DMS153 treated with DMSO at 0.1 percent for 48 hours (cell line): Measurements from ENCODE around the gene RGSL1.

ENCODE experiments used
- DNase-seq: peaks from one replicate; lab custom pipeline; 2025; ENCODE audit not compliant: unreplicated experiment; lab: John Stamatoyannopoulos, UW

The RGSL1 gene

DNA sequence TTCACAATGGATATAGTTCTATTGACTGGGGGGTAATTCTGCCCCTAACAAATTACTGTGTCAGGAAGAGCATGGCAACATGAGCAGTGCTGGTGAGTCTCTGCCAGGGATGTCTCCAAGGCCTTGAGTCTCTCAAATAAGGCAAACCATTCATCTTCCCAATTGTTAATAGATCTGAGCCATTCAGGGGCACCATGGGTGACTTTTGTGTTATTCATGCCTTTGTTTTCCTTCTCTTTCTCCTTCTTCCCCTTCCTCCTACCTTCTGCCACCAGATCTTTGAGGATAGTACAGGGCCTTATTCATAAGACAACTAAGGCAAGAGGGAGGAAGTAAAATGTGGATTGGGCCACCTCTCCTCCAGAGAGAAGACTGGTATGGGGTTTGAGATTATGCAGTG lies at the start of gene RGSL1:
RGSL1 (plus strand) TSS at position 60 of the 400 bp plus-strand sequence; CDS start at position 80, 20 bp downstream.
- DNase-seq, result no peak

DNA sequence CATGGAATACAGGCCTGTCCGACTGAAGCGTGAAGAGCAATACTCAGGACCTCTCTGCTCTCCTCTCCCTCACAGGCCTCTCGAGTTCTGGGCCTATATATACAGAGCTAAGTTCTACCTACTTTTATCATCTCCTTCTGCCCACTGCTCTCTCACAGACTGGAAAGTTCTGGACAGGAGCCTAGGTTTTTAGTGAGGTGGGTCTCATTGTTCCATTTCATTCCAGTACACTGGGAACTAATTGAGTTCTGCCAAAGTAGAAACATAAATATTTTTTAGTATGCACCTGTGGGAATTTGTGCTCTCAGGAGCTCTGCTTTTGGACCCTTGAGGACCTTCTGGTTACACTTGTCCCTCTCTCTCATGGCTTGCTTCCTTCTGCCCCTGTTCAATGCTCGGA lies 49.4 kb upstream of the RGSL1 start, which contains the start of gene TEDDM1:
TEDDM1 (minus strand) TSS at position 101 of the 400 bp plus-strand sequence. CDS start 182 bp downstream, outside the sequence.
- DNase-seq, result no peak

DNA sequence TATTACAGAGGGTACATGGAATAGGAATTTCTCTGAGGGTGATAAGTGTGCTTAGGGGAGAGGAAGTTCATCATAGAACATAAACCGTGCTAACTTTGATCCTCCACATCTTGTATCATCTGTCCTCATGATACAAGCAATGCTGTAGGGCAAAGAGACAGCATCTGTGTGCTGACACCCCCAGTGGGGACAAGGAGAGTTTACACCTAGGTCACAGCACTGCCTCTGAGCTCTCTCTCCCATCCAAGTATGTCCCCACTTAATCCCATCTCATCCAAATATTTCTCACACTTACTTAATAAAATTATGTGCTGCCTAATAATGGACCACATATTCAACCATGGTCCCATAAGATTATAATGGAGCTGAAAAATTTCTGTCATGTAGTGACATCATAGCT lies 45.2 kb upstream of the RGSL1 start:
- DNase-seq, result no peak

DNA sequence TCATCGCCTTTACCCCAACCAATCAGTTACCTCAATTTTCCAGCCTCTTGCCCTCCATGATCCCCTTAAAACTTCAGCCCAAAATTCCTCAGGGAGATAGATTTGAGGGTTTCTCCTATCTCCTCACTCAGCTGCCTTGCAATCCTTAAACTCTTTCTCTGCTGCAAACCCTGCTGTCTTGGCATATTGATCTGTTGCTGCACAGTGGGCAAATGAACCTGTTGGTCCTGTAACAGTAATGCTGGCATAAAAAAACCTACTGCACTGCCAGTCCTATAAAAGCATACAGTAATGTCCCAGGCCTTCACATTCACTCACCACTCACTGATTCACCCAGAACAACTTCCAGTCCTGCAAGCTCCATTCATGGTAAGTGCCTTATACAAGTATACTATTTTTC lies 44.4 kb upstream of the RGSL1 start:
- no peak for DNase-seq

DNA sequence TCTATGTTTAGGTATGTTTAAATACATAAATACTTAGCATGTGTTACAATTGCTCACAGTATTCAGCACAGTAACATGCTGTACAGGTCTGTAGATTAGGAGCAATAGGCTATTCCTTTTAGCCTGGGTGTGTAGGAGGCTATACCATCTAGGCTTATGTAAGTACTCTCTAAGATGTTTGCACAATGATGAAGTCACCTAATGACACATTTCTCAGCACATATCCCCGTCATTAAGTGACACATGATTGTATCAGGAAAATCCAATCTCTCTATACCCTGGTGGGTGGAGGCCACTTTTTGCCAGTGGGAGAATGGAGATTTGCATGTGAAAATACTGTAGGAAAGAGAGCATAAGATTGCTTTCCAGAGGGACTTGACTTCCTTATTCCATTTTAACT lies 43.9 kb upstream of the RGSL1 start:
- no peak for DNase-seq

DNA sequence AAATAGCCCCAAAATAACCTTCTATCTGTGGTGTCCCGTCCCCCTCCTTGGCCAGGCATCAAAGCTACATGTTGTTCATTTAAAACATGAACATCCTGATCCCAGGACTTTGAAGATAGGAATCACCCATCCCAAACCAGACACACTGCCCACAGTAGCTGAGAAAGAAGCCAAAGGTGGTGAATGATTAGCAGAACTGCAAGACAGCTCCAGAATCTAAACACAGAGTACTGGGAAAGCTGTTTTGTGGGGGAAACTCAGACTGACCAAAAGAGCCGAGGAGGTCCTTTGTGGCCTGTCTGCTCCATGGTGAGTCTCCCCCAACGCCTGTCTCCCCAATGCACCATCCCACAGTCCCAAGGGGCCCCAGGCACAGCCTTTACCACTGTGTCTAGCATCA lies 42.2 kb upstream of the RGSL1 start:
- DNase-seq, result no peak

DNA sequence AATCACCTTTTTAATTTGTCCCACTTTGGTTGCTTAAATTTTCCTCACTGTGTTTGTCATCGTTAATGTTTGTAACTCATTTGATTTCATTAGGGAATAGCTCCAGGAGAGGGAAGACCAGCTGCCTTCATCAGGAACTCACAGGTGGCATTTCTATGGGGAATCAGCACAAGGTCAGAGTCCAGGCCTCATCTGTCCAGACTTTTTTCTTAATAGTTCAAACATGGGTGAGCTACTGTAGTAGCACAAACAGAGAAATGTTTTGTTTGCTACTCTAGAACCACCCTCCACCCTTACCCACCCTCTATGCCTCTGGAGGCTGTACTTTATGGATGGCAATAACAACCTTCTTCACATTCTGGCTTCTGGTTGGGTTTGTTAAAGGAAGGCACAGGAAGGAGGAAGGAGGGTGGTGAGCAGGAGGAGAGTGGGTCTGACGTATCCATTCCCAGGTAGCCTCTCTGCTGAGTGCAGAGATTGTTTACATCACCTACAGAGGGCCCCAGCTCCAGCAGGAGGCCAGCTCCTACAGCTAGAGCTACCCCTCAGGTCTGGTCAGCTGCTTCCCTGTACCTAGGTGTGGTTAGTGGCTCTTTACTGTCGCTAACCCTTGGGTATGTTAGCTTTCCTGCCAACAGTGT lies 41.4 kb upstream of the RGSL1 start:
- DNase-seq, result no peak

DNA sequence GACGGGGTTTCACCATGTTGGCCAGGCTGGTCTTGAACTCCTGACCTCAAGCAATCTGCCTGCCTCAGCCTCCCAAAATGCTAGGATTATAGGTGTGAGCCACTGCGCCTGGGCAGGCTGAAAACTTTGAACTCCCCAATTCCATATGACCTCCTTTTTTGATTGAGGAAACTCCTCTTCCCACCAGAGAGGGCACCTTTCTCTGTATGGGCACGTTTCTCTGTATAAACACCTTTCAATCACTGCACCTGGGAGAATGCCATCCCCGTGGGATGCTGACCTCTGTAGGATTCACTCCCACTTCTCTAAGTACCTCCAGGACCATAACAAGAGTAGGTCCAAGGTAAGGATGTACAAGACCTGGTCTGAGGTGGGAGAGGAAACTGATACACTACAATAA lies 39.8 kb upstream of the RGSL1 start:
- DNase-seq, result no peak

DNA sequence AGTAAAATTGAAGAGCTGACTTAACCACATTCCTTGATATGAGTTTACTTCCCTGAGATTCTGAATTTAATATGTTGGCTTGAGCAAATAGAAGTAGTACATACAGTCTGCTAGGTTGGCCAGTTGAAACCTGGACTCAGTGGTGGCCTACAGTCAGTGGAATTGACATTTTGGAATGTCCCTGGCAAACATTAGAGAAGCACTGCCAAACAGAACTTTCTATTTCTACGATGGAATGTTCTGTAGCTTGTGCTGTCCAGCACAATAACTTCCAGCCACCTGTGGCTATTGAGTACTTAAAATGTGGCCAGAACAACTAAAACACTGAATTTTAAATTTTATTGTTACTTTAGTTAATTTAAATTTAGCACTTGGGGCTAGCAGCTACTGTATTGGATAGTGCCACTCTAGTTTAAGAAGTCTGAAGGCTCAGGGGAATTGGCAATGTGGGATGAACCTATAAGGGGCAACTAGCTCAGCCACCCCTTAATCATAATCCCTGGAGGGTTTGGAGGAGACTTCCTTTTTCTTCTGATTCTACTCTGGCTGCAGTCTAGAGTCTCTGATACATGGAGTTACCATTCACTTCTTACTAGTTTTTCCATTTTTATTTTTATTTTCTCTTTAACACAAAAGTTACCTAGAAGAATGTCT lies 39.2 kb upstream of the RGSL1 start:
- DNase-seq, result no peak

DNA sequence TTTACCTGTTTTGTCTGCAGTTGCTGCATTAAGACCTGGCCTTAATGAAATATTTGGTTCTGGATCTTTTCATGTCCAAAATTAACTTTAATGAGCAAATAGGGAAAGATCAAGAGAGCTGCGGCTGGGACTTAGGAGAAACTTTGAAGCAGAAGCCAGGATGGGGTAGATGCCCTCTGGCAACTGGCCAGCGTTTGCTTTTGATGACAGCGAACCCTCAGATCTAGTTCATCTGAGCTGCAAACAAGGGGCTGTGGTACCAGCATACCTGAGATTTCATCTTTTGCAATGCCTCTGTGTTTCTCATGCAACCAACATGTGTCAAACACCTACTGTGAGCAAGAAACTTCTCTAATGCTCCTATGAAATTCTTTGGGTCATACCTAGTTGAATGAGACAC lies 36.5 kb upstream of the RGSL1 start:
- DNase-seq, result no peak

DNA sequence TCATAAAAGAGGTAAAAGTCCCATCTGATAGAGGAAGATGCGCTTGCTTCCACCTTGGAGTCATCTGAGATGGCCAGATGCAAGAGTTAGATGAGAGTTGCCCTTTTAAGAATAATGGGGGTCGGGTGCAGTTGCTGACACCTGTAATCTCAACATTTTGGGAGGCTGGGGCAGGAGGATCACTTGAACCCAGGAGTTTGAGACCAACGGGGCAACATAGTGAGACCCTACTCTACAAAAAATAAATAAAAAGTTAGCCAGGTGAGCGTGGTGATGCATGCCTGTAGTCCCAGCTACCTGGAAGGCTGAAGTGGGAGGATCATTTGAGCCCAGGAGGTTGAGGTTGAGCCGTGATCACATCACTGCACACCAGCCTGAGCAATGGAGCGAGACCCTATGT lies 36.0 kb upstream of the RGSL1 start:
- DNase-seq, result no peak

DNA sequence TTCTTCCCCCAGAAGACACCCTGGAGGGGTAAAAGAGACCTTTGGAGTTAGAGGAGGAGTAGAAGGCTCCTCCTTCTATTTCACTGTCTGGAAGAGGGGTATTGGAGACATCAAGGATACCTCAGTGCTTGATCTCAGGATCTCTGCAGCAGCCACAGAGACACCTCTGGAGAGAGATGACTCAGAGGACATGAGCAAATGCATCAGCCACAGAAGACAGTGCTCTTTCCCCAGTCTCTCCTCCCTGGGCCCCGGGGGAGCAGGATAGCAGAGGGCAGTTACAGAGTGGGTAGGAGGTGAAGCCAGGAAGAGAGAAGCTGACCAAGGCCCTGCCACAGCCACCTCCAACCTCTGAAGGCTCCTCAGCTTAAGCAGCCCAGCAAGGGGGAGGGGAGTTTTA lies 34.2 kb upstream of the RGSL1 start:
- DNase-seq, result no peak

DNA sequence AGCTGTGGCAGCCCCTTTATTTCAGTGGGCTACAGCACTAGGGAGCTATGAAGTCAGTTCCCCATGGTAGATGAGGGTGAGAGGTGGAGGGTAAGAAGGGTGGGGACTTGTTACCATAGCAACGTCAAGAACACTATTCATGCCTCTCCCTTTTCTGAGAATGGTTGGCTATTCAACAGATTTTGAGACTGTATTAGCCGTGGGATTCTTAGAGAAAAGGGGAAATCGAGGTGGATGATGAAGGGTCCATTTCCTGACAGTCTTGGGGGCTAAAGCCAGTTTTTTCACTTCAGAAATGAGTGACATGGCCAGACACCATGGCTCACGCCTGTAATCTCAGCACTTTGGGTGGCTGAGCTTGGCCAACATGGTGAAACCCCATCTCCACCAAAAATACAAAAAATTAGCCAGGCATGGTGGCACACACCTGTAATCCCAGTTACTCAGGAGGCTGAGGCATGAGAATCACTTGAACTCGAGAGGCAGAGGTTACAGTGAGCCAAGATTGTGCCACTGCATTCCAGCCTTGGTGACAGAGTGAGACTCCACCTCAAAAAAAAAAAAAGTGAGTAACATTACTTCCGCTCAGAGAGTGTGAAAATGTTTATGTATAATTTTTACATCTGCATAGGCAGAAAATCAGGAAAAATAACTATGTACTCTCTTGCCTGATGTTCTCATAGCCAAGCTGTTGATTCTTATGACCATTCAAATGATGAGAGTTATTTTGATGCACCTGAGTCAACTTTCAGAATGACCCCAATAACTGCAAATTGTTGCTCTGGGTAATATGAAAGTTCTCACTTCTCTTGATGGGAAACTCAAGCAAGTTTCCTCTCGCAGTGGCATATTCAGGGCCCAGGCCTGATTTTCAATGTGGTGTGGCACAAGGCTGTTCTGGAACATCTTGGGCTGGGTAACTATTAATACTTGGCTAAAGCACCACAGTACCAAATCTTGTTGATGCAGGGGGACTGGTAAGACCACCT lies 23.2 kb upstream of the RGSL1 start:
- DNase-seq, result no peak

DNA sequence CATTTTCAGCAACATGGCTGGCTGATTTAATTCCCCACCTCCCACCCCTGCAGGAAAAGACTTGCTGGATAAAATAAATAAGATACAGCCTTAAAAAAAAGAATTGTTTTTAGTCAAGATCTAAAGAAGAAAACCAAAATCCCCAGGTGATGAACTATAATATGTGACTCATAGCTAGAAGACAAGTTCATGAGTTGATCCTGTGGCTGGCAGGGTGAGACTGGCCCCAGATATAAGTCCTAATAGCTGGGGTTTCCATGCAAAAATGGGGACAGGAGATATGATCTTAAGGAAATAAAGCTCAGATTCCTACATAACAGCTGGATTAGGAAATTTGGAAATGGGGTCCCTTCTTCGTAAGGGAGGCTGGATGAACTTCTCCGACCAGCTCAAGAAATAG lies 21.9 kb upstream of the RGSL1 start:
- no peak for DNase-seq

DNA sequence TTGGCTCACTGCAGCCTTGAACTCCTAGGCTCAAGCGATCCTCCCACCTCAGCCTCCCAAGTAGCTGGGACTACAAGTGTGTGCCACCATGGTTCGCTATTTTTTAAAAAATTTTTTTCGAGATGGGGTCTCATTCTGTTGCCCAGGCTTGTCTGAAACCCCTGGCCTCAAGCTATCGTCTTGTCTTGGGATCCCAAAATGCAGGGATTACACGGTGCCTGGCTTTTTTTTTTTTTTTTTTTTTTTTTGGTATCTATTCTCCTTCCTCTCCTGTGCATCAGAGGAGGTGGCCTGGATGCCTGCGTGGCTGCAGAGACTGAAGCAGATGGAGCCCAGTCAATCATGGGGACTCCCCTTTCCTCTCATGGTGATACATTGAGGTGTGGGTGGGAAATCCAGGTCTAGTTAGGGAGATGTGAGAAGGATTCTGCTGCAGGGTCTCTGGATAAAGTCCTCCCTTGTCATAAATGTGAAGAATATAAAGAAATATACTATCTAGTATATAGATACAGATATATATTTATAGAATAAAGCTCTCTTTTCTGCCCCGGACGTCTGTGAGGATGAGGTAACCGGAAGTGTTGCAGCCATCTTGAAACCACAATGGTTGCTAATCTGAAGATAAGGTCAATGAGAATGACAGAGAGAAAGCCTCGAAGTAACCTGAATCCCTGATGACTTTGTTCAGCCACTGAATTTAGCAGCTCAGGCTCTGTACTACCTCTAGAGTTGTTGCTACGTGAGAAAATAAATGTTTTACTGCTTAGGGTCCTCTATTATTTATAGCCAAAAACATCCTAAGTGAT lies 19.5 kb upstream of the RGSL1 start:
- no peak for DNase-seq

DNA sequence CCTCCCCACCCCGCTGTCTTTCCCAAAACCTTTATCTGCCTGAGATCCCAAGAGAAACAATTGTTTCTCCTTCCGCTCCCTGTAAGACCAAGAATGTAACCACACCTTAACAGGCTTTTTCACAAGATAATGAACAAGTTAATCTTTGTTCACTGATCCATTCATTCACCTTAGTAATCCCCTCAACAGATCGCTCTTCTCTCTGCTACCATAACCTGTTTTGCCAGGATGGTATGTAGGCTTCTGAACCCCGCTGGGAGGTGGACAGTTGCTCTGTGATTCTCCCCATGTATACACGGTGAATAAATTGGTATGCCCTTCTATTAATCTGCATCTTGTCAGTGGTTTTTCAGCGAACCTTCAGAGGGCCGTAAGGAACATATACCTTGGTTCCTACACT lies 18.7 kb upstream of the RGSL1 start:
- no peak for DNase-seq

DNA sequence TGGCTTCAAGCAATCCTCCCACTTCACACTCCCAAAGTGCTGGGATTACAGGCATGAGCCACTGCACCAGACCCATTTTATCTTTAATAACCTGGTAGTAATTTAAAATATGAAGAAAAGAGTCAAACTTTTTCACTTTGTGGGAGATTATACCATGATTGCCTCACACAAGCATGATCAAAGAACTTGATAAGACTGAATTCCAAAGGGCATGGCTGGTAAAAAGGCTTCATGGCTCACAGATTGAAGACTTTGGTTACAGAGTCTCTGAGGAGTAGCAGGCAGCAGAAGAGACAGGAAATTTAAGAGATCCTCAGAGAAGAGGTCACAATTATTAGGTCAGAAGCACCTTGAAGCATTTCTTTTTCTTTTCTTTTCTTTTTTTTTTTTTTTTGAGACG lies 16.4 kb upstream of the RGSL1 start:
- DNase-seq, result no peak

DNA sequence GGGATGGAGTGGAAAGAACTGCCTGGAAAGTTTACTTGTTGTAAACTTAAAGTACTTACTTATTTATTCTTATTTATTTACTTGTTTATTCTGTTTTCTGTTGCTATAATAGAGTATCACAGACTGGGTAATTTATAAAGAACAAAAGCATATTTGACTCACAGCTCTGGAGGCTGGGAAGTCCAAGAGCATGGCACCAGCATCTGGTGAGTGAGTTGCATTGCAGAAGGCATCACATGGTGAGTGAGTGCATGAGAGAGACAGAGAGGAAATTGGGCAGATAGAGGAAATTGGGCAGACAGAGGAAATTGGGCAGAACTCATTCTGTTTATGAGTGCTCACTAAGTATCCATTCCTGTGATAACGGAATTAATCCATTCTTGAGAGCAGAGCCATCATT lies 11.6 kb upstream of the RGSL1 start:
- no peak for DNase-seq

DNA sequence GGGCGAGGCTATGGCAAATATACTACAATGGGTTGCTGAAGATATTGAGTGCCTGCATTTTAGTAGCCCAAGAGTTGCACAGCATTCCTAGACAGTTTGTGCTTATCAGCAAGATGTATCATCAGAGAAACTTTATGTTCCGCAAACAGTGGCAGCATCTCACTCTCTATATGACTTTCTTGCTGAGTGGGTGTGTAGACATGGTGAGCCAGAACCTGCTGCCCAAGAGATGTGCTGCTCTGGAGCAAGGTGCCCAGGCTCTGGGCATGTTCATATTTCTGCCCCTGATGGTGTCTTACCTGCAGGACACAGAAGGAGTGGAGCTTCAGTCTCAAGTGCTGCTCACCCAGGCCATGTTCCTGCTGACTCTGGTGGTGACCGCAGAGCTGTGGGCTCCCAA lies 8.2 kb upstream of the RGSL1 start:
- no peak for DNase-seq

DNA sequence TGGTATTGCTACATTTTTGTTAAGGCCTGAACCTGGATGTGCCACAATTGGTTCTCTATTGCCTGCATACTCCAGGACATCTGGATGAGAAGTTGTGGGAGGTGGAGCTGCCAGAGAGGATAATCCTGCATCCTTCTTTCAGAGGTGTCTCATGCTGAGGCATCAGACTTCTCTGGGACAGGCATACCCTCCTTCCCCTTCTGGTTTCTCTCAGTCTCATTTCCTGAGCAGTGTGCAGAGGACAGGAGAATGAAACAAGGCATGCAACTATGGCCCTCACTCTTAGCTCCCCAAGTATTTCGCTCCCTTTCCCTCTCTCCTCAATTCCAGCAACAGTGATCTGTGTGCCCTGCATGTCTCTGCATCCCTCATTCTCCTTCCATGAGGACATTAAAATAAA lies 7.6 kb upstream of the RGSL1 start:
- DNase-seq, result no peak

DNA sequence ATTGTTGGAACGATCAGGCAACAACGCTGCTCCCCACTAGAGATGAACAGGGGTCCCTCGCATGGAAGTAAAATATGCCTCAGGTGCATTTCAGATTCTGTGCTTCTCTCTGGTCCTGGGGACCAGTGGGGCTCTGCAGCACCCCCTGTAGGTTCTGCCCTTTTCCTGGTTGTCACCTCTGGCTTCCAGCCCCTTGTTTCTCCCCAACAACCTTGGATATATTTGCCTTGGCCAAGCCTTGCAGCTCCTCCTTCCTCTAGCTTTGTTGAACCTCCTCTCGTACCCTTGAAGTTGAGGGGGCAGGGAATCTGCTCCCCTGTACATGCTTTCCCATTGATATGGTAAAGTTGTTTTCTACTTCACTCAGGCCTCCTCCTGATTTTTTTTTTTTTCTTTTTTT lies 5.4 kb upstream of the RGSL1 start:
- DNase-seq, result no peak
